SK-N-SH (cell line): ENCODE data around the gene ZNF521. TPM values are rescaled to one million over a fixed set of nuclear protein-coding genes. Genes with fewer than 3 reads are reported as not detected.

Experiments used
- CTCF ChIA-PET: fragments of 300-600, 350-600 bp; formaldehyde crosslinking; extraction: SDS; loops from one replicate; lab custom pipeline; 2021; lab: Yijun Ruan, JAX
- POLR2A ChIA-PET: fragments of 350-600 bp; sonication (Branson Sonifier 250); formaldehyde crosslinking; extraction: SDS; loops from one replicate; lab custom pipeline; 2020; ENCODE audit warnings: antibody characterized with exemption, inconsistent platforms; lab: Yijun Ruan, JAX
- DNase-seq: peaks from one replicate; pipeline ENCODE4 v3.0.0; 2012
- H2AFZ ChIP-seq: fragments of 200-600 bp; sonication (generic); 2 replicates; pipeline ENCODE4 v1.8.1; 2016; ENCODE audit warnings: antibody characterized with exemption, mild to moderate bottlenecking, low read depth
- H3F3A ChIP-seq: fragments of 200-600 bp; sonication (generic); replicated peaks from 2 replicates; pipeline ENCODE3; 2016; ENCODE audit warnings: antibody characterized with exemption, mild to moderate bottlenecking; ENCODE audit not compliant: insufficient read depth
- H3K27ac ChIP-seq, 2 experiments: fragments of 200-500 bp in 1 of 2; fragments of 200-600 bp in 1 of 2; sonication (Bioruptor generic) in 1 of 2; sonication (generic), shearing (Covaris generic) in 1 of 2; 2 replicates each; pipeline versions ENCODE4 v1.5.1 to v1.6.1; 2014 to 2016; ENCODE audit warnings: low read depth in 2 of 2, inconsistent platforms in 1 of 2, low read length in 1 of 2, mild to moderate bottlenecking in 1 of 2, mixed read lengths in 1 of 2
- H3K27me3 ChIP-seq: fragments of 200-600 bp; sonication (generic), shearing (Covaris generic); 2 replicates; pipeline ENCODE4 v1.6.1; 2016; ENCODE audit warnings: mixed run types; ENCODE audit not compliant: insufficient read depth
- H3K36me3 ChIP-seq, 2 experiments: fragments of 200-500 bp in 1 of 2; fragments of 200-600 bp in 1 of 2; sonication (Bioruptor generic) in 1 of 2; sonication (generic) in 1 of 2; replicated peaks in 1 of 2; 2 replicates each; pipeline versions ENCODE3 to v1.5.1; 2014 to 2016; ENCODE audit warnings: low read length in 1 of 2, mild to moderate bottlenecking in 1 of 2; ENCODE audit not compliant: insufficient read depth in 2 of 2, control insufficient read depth in 1 of 2
- H3K4me1 ChIP-seq, 2 experiments: fragments of 200-500 bp in 1 of 2; fragments of 200-600 bp in 1 of 2; sonication (Bioruptor generic) in 1 of 2; sonication (generic), shearing (Covaris generic) in 1 of 2; 2 replicates each; pipeline versions ENCODE4 v1.5.1 to v1.6.1; 2014 to 2016; ENCODE audit warnings: low read depth in 1 of 2, low read length in 1 of 2, mixed run types in 1 of 2; ENCODE audit not compliant: insufficient read depth in 2 of 2, control insufficient read depth in 1 of 2
- H3K4me2 ChIP-seq: fragments of 200-600 bp; sonication (generic), shearing (Covaris generic); 2 replicates; pipeline ENCODE4 v1.6.1; 2017; ENCODE audit warnings: mixed run types
- H3K4me3 ChIP-seq, 2 experiments: fragments of 200-500 bp in 1 of 2; fragments of 200-600 bp in 1 of 2; sonication (Bioruptor generic) in 1 of 2; sonication (generic), shearing (Covaris generic) in 1 of 2; 2 replicates each; pipeline versions ENCODE4 v1.5.1 to v1.8.1; 2014 to 2016; ENCODE audit warnings: low read depth in 2 of 2, inconsistent platforms in 1 of 2, low read length in 1 of 2, mild to moderate bottlenecking in 1 of 2, mixed read lengths in 1 of 2, moderate library complexity in 1 of 2
- H3K79me2 ChIP-seq: fragments of 200-600 bp; sonication (generic); 2 replicates; pipeline ENCODE4 v1.8.1; 2017; ENCODE audit warnings: mild to moderate bottlenecking; ENCODE audit not compliant: insufficient read depth
- H3K9ac ChIP-seq: fragments of 200-600 bp; sonication (generic); 2 replicates; pipeline ENCODE4 v1.6.1; 2017; ENCODE audit warnings: mixed run types
- H3K9me2 ChIP-seq: fragments of 200-600 bp; sonication (generic); 2 replicates; pipeline ENCODE4 v1.6.1; 2017; ENCODE audit warnings: mixed run types
- H3K9me3 ChIP-seq: fragments of 200-600 bp; sonication (generic); 2 replicates; pipeline ENCODE4 v1.6.1; 2017; ENCODE audit warnings: mixed run types, mild to moderate bottlenecking, moderate library complexity
- H4K20me1 ChIP-seq: fragments of 200-600 bp; sonication (generic); 2 replicates; pipeline ENCODE4 v1.6.1; 2017; ENCODE audit warnings: mild to moderate bottlenecking, mixed run types; ENCODE audit not compliant: insufficient read depth
- CHD2 ChIP-seq: fragments of 150-350 bp; IDR thresholded peaks from 2 replicates; pipeline ENCODE4 v1.6.1; 2018; ENCODE audit warnings: low read length; ENCODE audit not compliant: partially characterized antibody
- ELF1 ChIP-seq: IDR thresholded peaks from 2 replicates; pipeline ENCODE4 v1.4.0; 2012
- EP300 ChIP-seq, 2 experiments: IDR thresholded peaks; 2 replicates each; pipeline versions ENCODE4 v1.4.0 to v1.6.1; 2012; ENCODE audit warnings: borderline replicate concordance in 1 of 2, low read depth in 1 of 2, low read length in 1 of 2
- EZH2phosphoT487 ChIP-seq: fragments of 200-600 bp; sonication (generic); IDR thresholded peaks from 2 replicates; pipeline ENCODE4 v1.6.1; 2017; ENCODE audit warnings: low read depth, mixed run types, mild to moderate bottlenecking, antibody characterized with exemption, moderate library complexity, borderline replicate concordance
- FOXJ3 ChIP-seq: sonication (generic); formaldehyde crosslinking; IDR thresholded peaks from 2 replicates; pipeline ENCODE4 v1.5.1; 2020; ENCODE audit warnings: mild to moderate bottlenecking, missing genetic modification reagents
- GABPA ChIP-seq: IDR thresholded peaks from 2 replicates; pipeline ENCODE4 v1.4.0; 2012; ENCODE audit warnings: low read depth, mild to moderate bottlenecking
- GATA2 ChIP-seq: sonication (generic); formaldehyde crosslinking; IDR thresholded peaks from 2 replicates; pipeline ENCODE4 v1.5.0; 2020; ENCODE audit warnings: mild to moderate bottlenecking, missing genetic modification reagents
- IRF3 ChIP-seq: fragments of 150-350 bp; IDR thresholded peaks from 2 replicates; pipeline ENCODE4 v1.6.1; 2016; ENCODE audit warnings: mild to moderate bottlenecking, low read depth, low read length
- MAX ChIP-seq: IDR thresholded peaks from 2 replicates; pipeline ENCODE4 v1.4.0; 2012; ENCODE audit warnings: low read depth
- MEF2A ChIP-seq: IDR thresholded peaks from 2 replicates; pipeline ENCODE4 v1.4.0; 2012; ENCODE audit warnings: low read depth, borderline replicate concordance
- PBX3 ChIP-seq: IDR thresholded peaks from 2 replicates; pipeline ENCODE4; 2012
- POLR2AphosphoS5 ChIP-seq: IDR thresholded peaks from 2 replicates; pipeline ENCODE4 v1.6.1; 2012; ENCODE audit warnings: low read depth, low read length
- REST ChIP-seq: IDR thresholded peaks from 2 replicates; pipeline ENCODE4 v1.6.1; 2012; ENCODE audit warnings: mild to moderate bottlenecking, low read depth, low read length, moderate library complexity
- RFX5 ChIP-seq: IDR thresholded peaks from 2 replicates; pipeline ENCODE4 v1.6.1; 2012; ENCODE audit warnings: mild to moderate bottlenecking, improper control_type of control experiment, low read length
- USF1 ChIP-seq: IDR thresholded peaks from 2 replicates; pipeline ENCODE4 v1.4.0; 2012; ENCODE audit warnings: low read depth, borderline replicate concordance
- USF2 ChIP-seq: fragments of 150-350 bp; IDR thresholded peaks from 2 replicates; pipeline ENCODE4 v1.6.1; 2017; ENCODE audit warnings: antibody characterized with exemption, low read length, low read depth, borderline replicate concordance
- YY1 ChIP-seq: IDR thresholded peaks from 2 replicates; pipeline ENCODE4 v1.4.0; 2012; ENCODE audit warnings: low read depth, mild to moderate bottlenecking
- ZBTB33 ChIP-seq: IDR thresholded peaks from 2 replicates; pipeline ENCODE4 v1.4.0; 2012; ENCODE audit warnings: low read depth, borderline replicate concordance
- WGBS: methylation state at CpG from one replicate; pipeline ENCODE4 v1.1.6; 2017; ENCODE audit warnings: low lambda C conversion rate; 5-methylcytosine and 5-hydroxymethylcytosine counted together
- polyA plus RNA-seq, 3 experiments: library from polyadenylated mRNA; depleted of rRNA; stranded (reverse); fragments of >200 nt; gene quantifications; 2 replicates each; pipeline ENCODE4 v1.2.3, GENCODE V29; 2012

The ZNF521 gene
- polyA plus RNA-seq, 1 of the 3 experiments (the other 2 are of a cell fraction), result 14.1 TPM

GRCh38 chr18:25176518-25177042 is 175.4 kb downstream of the ZNF521 start:
- WGBS, result 93% methylated on average over 19 of the region's 19 CpGs

More at GRCh38 chr18:25176518-25177042, 175.4 kb downstream of the ZNF521 start:
- no peaks in the 10 kb centered on the region for H3F3A ChIP-seq
- no peaks in the 10 kb centered on the region for H3K36me3 ChIP-seq
- no peaks in the 10 kb centered on the region; the same call in 1 of the 2 replicates for H3K79me2 ChIP-seq
- H3K9me3 ChIP-seq, result no peaks in the 10 kb centered on the region
- TF ChIP-seq EP300 (IDR thresholded peaks at IDR 0.05; ENCODE audit: borderline replicate concordance in 1 of 2, low read depth in 1 of 2, low read length in 1 of 2), result no peak
- TF ChIP-seq CHD2, result no peak
- no peak for TF ChIP-seq RFX5
- no peak for TF ChIP-seq EZH2phosphoT487
- no peak for TF ChIP-seq IRF3
- TF ChIP-seq PBX3, result no peak
- TF ChIP-seq POLR2AphosphoS5, result no peak
- no peak for TF ChIP-seq GATA2 (CRISPR knock-in tag)
- TF ChIP-seq ZBTB33, result no peak
- TF ChIP-seq USF2, result no peak
- TF ChIP-seq ELF1, result no peak
- no peak for TF ChIP-seq GABPA
- TF ChIP-seq YY1, result no peak
- TF ChIP-seq MEF2A, result no peak
- no peak for TF ChIP-seq MAX
- no peak for TF ChIP-seq FOXJ3
- no peak for TF ChIP-seq USF1
- no peak for TF ChIP-seq REST
- H3K9me2 ChIP-seq, result no peaks in the 10 kb centered on the region
- DNase-seq, result no peak
- no peak overlapping the region for H3K9ac ChIP-seq
- ChIA-PET CTCF (no interaction called here), POLR2A (no interaction called here)
- H2AFZ ChIP-seq, result no peak overlapping the region
- peaks cover 0 to 3% of the 10 kb centered on the region in 2 experiments; a peak in 1 of 4 replicates for H3K4me1 ChIP-seq
- H3K4me3 ChIP-seq, result no peak overlapping the region
- no peaks in the 10 kb centered on the region for H4K20me1 ChIP-seq
- H3K27ac ChIP-seq, result no peak overlapping the region
- no peaks in the 10 kb centered on the region for H3K27me3 ChIP-seq
- H3K4me2 ChIP-seq, result no peak overlapping the region
